ENCODE measurements around the gene FMNL2. TPM values are rescaled to one million over a fixed set of nuclear protein-coding genes. Genes with fewer than 3 reads are reported as not detected.

FMNL2 gene
- total and polyA plus RNA-seq, 4 donors = 1.5 to 9.3 (median 5.1) TPM

DNA sequence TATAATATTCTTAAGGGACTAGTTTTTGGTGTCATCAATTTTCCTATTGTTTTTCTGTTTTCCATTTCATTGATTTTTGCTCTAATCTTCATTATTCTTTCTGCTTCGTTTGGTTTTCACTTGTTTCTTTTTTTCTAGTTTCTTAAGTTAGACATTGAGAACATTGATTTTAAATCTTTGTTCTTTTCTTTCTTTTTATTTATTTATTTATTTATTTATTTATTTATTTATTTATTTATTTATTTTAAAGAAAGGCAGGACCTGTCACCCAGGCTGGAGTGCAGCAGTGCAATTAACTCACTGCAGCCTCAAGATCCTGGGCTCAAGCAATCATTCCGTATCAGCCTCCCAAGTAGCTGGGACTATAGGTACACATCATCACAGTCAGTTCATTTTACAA lies 7.0 kb upstream of the FMNL2 start:
- Histone ChIP-seq H3K27ac (ENCODE audit: low read depth in 1 of 2, low read length in 2 of 2) (no peak overlapping the region), H3K4me3 (ENCODE audit: low read depth in 1 of 3, low read length in 3 of 3) (no peak overlapping the region), H3K9me3 (ENCODE audit: control insufficient read depth in 4 of 4, low read length in 3 of 4) (no peaks in the 10 kb centered on the region), H3K36me3 (ENCODE audit: control insufficient read depth in 4 of 4, insufficient read depth in 3 of 4, low read depth in 1 of 4, low read length in 3 of 4) (no peaks in the 10 kb centered on the region), H3K27me3 (ENCODE audit: control insufficient read depth in 4 of 4, insufficient read depth in 4 of 4, low read length in 3 of 4) (no peaks in the 10 kb centered on the region), H3K4me1 (ENCODE audit: control insufficient read depth in 4 of 4, insufficient read depth in 4 of 4, low read length in 3 of 4) (no peaks in the 10 kb centered on the region), H3K9ac (ENCODE audit: low read depth in 1 of 2, low read length in 2 of 2) (no peak overlapping the region)
- WGBS = 82% methylated on average over 2 of the region's 2 CpGs
- TF ChIP-seq NR2F2 (IDR thresholded peaks at IDR 0.05) (no peak), ZBTB33 (IDR thresholded peaks at IDR 0.05) (no peak), CTCF (IDR thresholded peaks at IDR 0.05; ENCODE audit: low read depth, low read length, missing input control) (no peak), REST (IDR thresholded peaks at IDR 0.05) (no peak), FOXA1 (IDR thresholded peaks at IDR 0.05) (no peak), RXRA (IDR thresholded peaks at IDR 0.05) (no peak), HNF4G (IDR thresholded peaks at IDR 0.05) (no peak), YY1 (IDR thresholded peaks at IDR 0.05) (no peak), SP1 (IDR thresholded peaks at IDR 0.05) (no peak), TAF1 (conservative IDR thresholded peaks at IDR 0.05) (no peak), RAD21 (IDR thresholded peaks at IDR 0.05) (no peak), EGR1 (IDR thresholded peaks at IDR 0.05; ENCODE audit: low read depth in 2 of 2) (no peak), JUND (IDR thresholded peaks at IDR 0.05) (no peak), FOXA2 (IDR thresholded peaks at IDR 0.05) (no peak), GABPA (IDR thresholded peaks at IDR 0.05 in 1 of 2, conservative IDR thresholded peaks at IDR 0.05 in 1 of 2) (no peak), MAX (IDR thresholded peaks at IDR 0.05) (no peak)
- TF ChIP-seq, protein P1, sequence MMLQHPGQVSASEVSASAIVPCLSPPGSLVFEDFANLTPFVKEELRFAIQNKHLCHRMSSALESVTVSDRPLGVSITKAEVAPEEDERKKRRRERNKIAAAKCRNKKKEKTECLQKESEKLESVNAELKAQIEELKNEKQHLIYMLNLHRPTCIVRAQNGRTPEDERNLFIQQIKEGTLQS (IDR thresholded peaks at IDR 0.05) = no peak
- DNase-seq (ENCODE audit: low spot score) = no peak
